GM18873 (cell line): Measurements from ENCODE around the gene FUT1.
"Not testable (repeated sequence)": the region's sequence is repeated elsewhere in the genome, so short reads cannot be mapped to it uniquely, and the experiment has no call there.

Experiments used
- ATAC-seq: cut with Tn5 transposase; IDR thresholded peaks from one replicate; pipeline ENCODE4 v1.9.1; 2021; ENCODE audit warnings: mild to moderate bottlenecking, moderate library complexity, moderate number of reproducible peaks; ENCODE audit not compliant: unreplicated experiment, low FRiP score

FUT1 gene

DNA sequence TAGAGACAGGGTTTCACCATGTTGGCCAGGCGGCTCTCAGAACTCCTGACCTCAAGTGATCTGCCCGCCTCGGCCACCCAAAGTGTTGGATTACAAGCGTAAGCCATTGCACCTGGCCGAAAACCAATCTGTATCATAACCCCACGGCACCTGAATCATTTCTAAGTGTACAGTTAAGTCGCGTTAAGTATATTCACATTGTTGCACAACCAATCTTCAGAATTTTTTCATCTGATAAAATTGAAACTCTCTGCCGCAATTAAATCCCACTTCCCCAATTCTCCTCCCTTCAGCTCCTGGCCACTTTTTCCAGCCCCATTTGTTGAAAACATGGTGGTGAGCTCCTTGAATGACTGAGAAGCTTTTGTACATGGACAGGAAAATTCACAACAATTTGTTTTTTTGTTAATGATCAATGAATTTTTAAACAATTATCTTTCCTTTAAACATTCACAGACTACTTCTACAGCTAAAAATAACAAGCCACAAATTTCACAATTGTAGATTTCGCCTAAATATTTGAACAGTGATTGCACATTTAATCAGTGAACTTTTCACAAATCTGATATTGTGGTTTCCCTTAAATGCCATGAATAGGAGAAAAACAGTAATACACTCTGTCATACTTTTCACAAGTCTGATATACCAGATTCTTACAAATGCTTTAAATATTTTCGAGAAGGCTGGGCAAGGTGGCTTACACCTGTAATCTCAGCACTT is 16.7 kb upstream of the FUT1 start:
- no peak for ATAC-seq

DNA sequence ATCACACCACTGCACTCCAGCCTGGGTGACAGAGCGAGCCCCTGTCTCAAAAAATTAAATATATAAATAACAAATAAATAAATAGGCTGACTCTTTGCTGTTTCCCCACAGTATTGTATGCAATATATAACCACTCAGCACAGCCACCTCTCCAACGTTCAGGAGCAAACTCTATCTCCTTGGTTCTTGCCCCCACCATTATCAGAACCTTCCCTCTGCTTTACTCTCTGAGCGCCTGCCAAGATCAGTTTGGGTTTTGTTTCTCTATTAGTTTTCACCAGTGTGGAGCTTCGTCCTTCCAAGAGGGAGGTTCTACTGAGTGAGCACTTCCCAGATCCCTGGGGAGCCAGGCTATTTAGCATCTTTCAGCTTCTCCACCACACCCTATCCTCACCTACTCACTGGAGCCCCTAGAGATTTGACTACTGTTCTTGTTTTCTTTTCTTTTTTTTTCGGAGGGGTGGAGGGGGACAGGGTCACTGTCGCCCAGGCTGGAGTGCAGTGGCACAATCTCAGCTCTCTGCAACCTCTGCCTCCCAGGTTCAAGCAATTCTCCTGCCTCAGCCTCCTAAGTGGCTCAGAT is 15.8 kb upstream of the FUT1 start:
- not testable (repeated sequence) for ATAC-seq

DNA sequence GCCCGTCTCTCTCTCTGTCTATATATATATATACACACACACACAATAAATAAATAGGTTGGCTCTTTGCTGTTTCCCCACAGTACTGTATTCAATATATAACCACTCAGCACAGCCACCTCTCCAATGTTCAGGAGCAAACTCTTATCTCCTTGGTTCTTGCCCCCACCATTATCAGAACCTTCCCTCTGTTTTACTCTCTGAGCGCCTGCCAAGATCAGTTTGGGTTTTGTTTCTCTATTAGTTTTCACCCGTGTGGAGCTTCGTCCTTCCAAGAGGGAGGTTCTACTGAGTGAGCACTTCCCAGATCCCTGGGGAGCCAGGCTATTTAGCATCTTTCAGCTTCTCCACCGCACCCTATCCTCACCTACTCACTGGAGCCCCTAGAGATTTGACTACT is 13.4 kb upstream of the FUT1 start:
- ATAC-seq, result not testable (repeated sequence)

DNA sequence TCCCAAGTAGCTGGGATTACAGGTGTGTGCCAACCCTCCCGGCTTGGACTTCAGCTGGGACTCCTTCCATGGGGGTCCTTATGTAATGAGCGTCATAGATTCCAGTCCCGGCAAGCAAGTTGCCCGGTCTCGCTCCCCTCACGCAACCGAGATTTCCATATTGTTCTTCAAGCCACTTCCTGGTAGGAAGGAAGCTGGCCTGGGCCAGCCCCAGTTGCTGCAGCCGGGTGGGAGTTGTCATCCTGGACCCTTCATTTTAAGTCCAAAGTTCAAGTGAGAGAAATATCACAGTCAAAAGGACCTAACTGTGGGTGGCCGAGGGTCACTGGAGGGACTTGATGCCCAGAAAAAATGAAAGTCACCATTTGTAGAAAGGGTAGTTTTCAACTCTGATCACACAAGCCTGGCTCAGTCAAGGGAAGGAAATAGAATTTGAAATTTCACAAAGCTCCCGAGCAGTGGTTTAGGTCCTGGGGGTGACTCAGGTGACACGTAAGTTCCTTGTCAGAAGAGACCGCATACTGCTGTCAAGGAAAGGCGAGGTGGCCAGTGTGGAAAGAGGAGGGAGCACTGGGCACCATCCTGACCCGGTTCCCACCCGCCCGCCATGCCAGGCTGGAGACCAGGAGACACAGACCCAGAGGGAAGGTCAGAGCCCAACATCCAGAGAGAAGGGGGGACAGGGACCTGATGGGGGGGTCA is 8.2 kb upstream of the FUT1 start:
- no peak for ATAC-seq

DNA sequence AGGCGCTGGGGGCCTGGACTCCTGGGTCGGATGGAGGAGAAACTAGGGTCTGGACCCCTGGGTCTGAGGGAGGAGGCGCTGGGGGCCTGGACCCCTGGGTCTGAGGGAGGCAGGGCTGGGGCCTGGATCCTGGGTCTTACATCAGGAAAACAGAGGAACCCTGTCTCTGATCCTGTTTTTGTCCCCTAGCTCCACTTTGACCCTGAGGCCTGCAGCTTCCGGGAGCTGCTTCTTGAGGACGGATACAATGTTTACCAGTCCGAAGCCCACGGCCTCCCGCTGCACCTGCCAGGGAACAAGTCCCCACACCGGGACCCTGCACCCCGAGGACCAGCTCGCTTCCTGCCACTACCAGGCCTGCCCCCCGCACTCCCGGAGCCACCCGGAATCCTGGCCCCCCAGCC is 5.3 kb upstream of the FUT1 start:
- no peak for ATAC-seq

DNA sequence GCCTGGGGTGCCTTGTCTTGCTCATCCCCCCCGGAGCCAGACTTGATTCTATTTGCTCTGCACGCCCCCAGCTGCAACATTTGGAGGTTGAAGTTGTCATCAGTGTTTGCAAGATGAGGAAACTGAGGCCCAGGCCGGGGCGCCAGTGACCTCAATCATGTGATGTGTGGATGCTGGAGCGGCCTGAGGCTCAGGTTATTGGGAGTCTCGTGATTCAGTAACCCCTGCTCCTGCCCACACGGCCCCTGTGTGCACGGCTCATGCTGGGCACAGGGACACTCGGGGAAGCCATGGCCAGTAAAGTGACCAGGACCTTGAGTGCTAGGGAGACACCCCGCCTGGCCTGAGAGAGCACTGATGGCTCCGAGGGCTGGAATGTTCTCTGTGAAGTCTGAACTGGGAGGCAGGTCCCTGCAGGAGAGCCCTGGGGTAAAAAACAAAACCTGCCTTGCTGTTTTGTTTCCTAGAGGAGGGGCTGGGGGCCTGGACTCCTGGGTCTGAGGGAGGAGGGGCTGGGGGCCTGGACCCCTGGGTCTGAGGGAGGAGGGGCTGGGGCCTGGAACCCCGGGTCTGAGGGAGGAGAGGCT is 4.7 kb upstream of the FUT1 start:
- no peak for ATAC-seq

DNA sequence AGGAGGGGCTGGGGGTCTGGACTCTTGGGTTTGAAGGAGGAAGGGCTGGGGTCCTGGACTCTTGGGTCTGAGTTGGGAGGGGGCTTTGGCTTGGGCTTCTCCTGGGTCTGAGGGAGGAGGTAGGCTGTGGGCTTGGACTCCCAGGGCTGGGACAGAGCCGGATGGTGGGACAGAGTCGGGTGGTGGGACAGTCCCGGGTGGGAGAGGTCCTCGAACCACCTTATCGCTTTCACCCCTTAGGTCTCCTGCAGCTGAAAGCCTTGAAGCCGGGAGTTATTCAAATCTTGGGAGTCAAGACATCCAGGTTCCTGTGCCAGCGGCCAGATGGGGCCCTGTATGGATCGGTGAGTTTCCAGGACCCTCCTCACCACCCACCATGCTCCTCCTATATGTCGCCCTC is 4.2 kb upstream of the FUT1 start:
- ATAC-seq, result no peak

DNA sequence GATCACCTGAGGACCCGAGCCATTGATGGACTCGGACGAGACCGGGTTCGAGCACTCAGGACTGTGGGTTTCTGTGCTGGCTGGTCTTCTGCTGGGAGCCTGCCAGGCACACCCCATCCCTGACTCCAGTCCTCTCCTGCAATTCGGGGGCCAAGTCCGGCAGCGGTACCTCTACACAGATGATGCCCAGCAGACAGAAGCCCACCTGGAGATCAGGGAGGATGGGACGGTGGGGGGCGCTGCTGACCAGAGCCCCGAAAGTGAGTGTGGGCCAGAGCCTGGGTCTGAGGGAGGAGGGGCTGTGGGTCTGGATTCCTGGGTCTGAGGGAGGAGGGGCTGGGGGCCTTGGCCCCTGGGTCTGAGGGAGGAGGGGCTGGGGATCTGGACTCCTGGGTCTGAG is 3.8 kb upstream of the FUT1 start:
- no peak for ATAC-seq

DNA sequence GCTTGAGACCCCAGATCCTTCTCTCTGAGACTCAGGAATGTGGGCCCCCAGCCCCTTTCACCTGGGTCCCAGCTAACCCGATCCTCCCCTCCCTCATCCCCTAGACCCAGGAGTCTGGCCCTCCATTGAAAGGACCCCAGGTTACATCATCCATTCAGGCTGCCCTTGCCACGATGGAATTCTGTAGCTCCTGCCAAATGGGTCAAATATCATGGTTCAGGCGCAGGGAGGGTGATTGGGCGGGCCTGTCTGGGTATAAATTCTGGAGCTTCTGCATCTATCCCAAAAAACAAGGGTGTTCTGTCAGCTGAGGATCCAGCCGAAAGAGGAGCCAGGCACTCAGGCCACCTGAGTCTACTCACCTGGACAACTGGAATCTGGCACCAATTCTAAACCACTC is 3.3 kb upstream of the FUT1 start:
- ATAC-seq, result no peak

DNA sequence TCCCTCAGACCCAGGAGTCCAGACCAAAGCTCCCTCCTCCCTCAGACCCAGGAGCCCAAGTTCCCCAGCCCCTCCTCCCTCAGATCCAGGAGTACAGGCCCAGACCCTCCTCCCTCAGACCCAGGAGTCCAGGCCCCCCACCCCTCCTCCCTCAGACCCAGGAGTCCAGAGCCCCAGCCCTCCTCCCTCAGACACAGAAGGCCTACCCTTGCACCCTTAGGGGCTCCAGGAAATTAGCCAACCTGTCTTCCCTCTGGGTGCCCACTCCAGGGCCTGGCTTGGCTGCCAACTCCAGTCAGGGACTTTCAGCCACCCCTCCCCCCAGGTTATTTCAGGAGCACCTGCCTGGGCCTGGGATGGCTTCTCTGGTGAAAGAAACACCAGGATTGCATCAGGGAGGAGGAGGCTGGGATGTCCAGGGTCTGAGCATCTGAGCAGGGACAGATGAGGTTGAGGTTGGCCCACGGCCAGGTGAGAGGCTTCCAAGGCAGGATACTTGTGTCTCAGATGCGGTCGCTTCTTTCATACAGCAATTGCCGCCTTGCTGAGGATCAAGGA is 2.7 kb upstream of the FUT1 start, which contains the start of gene FGF21:
Gene FGF21, plus strand, starts transcription at position 441 of the 558 bp plus-strand sequence. CDS start 713 bp downstream, outside the sequence.
- no peak for ATAC-seq

DNA sequence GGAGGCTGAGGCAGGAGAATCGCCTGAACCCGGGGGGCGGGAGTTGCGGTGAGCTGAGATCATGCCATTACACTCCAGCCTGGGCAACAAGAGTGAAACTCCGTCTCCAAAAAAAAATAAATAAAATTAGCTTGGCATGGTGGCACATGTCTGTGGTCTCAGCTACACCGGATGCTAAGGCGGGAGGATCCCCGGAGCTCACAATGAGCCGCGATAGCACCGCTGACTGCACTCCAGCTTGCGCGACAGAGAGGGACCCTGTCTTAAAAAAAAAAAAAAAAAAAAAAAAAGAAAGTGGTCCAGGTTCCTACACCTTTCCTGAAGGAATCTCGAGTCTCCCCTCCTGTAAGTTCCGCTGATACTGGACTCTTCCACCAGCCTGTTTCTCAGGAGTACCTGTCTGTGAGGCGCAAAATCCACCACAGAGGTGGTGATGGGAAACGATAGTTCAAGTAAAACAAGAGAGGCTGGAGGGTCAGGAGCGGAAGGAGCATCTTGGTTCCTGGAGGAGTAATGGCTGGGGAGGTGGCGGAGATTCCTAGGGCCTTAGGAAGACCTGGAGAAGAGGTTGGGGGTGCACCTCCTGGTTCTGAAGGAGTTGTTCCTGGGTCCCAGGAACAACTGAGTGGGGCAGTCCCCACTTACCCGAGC is 471 bp downstream of the FUT1 start:
- no peak for ATAC-seq

DNA sequence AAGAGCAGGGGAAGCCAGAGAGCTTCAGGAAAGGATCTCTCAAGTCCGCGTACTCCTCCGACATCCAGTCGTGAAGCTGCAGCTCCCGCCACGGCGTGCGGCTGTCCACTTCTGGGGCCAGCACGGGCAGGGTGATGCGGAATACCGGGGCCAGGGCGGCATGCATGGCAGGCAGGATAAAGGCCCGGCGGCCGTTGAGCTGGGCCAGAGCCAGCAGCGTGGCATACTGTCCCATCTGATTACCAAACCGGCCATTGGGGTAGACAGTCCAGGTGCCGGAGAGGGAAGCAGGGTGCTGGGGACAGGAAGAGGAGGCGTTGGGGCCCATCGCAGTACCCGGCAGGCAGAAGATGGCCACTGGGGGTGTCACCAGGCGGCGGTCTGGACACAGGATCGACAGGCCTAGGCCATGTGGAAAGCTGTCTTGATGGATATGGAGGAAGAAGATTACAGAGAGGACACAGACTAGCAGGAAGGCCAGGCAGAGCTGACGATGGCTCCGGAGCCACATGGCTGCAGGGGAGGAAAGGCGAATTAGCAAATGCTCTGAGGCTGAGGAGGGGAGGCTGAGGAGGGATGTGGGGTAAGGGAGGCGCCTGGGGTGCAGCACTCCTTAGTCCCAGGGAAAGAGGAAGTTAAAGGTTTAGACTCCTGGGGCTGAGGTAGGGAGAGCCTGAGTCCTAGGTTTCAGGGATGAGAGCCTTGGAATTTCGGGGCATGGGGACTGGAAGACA is 1.5 kb downstream of the FUT1 start:
- ATAC-seq, result no peak

DNA sequence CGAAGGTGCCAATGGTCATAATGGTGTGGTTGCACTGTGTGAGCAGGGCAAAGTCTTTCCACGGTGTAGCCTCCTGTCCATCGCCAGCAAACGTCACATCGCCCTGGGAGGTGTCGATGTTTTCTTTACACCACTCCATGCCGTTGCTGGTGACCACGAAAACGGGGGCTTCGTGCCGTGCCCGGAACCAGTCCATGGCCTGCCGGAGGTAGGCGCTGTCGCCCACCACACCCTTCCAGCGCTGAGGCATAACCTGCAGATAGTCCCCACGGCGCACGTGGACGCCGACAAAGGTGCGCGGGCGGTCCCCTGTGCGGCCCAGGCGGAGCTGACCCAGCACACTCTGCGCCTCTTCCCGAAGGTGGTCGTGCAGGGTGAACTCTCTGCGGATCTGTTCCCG is 2.1 kb downstream of the FUT1 start:
- no peak for ATAC-seq

DNA sequence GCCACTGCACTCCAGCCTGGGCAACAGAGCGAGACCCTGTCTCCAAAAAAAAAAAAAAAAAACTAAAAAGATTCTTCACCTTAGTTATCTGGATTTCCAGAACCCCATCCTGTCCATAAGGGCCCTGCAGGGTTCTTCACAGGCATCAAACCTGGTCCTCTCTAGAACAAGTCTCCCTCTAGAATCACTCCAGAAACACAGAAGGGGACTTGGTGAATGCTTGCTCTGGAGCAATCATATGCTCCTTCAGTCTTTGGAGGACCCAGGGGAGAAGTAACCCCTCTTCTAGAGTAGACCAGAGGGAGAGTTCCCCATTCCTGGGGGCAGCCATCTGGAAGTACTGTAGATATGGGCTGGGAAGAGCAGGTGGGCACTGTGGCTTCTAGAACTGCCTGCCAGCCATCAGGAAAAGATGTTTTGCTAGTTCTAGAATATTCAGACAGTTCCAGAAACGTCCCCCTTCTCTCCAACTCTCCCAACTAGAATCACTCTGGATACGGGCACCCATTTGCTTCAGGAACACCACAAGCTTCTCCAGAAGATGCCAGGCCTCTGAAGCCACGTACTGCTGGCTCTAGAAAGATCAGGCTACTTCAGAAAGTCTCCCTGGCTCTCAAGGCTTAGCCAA is 2.8 kb downstream of the FUT1 start:
- no peak for ATAC-seq

DNA sequence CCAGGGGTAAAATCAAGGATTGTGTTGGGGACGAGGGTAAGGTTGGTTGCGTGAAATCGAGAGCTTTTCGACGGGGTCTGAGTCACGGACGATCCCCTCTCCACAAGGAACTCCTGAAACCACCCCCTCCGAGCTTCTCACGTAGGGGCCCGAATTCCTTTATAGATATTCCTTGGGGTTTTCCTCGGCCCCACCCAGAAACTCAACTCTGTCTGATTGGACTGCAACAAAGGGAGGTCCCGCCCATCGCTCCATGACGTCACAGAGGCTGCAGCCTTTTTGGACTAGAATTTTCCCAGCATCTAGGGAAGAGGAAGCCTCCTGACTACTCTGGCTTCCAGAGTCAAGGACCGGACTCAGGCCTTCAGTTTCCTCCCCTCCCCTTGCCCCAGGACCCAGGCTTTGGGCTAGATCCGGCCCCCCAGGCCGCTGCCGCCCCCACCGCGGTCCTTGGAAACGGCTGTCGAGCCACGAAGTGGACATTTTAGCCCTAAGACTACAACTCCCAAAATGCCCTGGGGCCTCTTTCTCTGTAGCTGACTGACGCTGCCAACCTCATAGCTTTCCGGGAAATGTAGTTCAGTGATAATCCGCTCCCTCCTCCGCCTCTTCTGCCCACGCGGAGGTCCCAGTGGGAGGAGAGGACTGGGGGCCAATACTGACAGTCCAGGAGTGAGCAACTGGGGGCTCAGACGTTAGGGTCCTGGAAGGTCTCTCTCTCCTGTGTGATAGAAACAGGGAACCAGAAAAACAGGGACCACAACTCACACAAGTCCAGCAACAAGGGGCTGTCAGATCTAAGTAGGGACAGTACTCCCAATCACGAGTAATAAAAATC is 5.5 kb downstream of the FUT1 start, which contains the start of gene IZUMO1:
Gene IZUMO1, minus strand, starts transcription at position 172 of the 838 bp plus-strand sequence. CDS start 1,050 bp downstream, outside the sequence.
- ATAC-seq, result no peak

DNA sequence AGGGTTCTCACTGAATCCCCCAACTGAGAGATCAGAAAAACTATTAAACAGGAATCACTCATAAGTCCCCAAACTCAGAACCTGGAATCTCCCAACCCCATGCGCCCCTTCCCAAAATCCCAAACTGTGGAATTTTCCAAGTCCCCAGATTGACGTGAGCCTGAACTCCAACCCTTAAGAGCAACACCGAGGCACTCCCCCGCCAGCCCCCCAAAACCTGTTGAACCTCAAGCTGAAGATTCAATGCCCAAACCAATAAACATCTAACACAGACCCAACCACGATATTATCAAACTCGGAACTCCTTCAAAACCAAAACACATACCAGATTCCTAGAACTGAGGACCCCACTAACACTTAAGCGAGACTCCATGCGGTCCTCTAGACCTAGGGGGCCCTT is 6.3 kb downstream of the FUT1 start:
- ATAC-seq, result no peak

DNA sequence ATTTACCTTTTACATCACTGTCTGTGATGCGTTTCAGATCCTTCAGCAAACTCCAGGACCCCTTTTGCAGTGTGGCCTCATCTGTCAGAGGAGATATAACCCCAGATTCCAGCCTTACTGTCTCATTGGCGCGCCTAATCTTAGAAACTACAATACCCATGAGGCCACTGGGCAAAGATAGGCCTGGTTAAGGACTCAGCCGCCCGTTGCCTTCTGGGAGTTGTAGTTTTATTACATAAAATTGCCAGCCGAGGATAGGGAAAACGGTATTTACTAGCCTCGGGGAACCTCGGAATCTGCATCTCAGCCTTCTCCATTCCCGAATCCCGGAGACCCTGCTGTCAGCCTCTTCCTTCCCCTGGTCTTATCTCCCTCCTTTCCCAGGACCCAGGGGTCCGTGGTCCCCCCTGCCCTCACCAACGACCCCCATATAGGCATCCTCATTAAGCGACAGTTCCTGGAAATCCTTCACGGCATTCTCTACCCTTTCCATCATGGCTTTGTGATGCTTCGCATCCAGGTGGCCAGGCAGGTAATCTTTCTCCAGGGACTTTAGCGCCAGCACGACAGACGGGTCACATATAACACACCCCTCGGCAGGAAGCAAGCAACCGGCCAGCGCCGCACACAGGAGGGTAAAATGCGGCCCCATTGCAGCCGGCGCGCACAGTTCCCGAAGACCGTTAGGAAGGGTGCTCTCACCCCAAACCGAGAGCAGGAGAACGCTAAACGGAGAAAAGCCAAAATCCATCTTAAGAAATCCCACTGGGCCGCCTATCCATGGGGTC is 7.0 kb downstream of the FUT1 start:
- no peak for ATAC-seq

DNA sequence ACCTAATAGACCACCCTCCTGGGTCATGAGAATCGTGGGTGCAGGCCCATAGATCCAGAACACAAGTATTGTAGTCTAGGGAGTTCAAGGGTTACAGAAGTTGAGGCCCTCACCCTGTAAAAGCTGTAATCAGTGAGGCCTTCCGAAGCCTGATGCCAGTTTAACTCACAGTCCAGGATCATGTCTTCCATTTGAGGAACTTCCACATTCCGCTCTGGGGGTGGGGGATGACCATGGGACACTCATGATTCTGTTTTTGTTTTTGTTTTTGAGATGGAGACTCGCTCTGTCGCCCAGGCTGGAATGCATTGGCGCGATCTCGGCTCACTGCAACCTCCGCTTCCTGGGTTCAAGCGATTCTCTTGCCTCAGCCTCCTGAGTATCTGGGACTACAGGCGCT is 10.3 kb downstream of the FUT1 start:
- no peak for ATAC-seq
